A673 (cell line): ENCODE results near the gene HK1. TPM values are rescaled to one million over a fixed set of nuclear protein-coding genes. Genes with fewer than 3 reads are reported as not detected.

Experiments used
- BruUV-seq: library from RNA; stranded (reverse); fragments of 400-500 nt; replicated peaks from 2 replicates; lab custom pipeline; 2021; lab: Mats Ljungman, UMichigan
- CTCF ChIA-PET: fragments of 300-600 bp; sonication (Branson Sonifier 250); formaldehyde crosslinking; loops from one replicate; lab custom pipeline; 2022; ENCODE audit warnings: antibody characterized with exemption; lab: Charles Lee
- POLR2A ChIA-PET: fragments of 300-600 bp; sonication (Branson Sonifier 250); formaldehyde crosslinking; loops from one replicate; lab custom pipeline; 2022; ENCODE audit warnings: antibody characterized with exemption; ENCODE audit not compliant: low non-redundant PET; lab: Charles Lee
- DNase-seq: peaks from one replicate; pipeline ENCODE4 v3.0.0-alpha.2; 2015; ENCODE audit warnings: low spot score
- H3K27ac ChIP-seq: fragments of 200-600 bp; sonication (generic); 2 replicates; pipeline ENCODE4 v1.5.1; 2016; ENCODE audit warnings: mixed run types, low read depth, mild to moderate bottlenecking, mixed read lengths, antibody characterized with exemption, low read length; ENCODE audit not compliant: poor library complexity, severe bottlenecking
- H3K27me3 ChIP-seq: fragments of 200-600 bp; sonication (generic); replicated peaks from 2 replicates; pipeline ENCODE4 v1.6.1; 2017; ENCODE audit warnings: mixed run types, low read depth, mild to moderate bottlenecking, mixed read lengths, antibody characterized with exemption, low read length; ENCODE audit not compliant: insufficient read depth, poor library complexity
- H3K36me3 ChIP-seq: fragments of 200-600 bp; sonication (generic); 2 replicates; pipeline ENCODE4 v1.6.1; 2016; ENCODE audit warnings: mixed run types, mild to moderate bottlenecking, mixed read lengths, antibody characterized with exemption, low read length; ENCODE audit not compliant: insufficient read depth, poor library complexity, severe bottlenecking
- H3K4me1 ChIP-seq: fragments of 200-600 bp; sonication (generic); 2 replicates; pipeline ENCODE4 v1.6.1; 2017; ENCODE audit warnings: mixed run types, mild to moderate bottlenecking, mixed read lengths, antibody characterized with exemption, low read length; ENCODE audit not compliant: insufficient read depth, poor library complexity, severe bottlenecking
- H3K4me3 ChIP-seq: fragments of 200-600 bp; sonication (generic); 2 replicates; pipeline ENCODE4 v1.5.1; 2016; ENCODE audit warnings: low read depth, mixed run types, mild to moderate bottlenecking, mixed read lengths, low read length; ENCODE audit not compliant: poor library complexity, severe bottlenecking
- H3K9me3 ChIP-seq: fragments of 200-600 bp; sonication (generic); 2 replicates; pipeline ENCODE4 v1.6.1; 2016; ENCODE audit warnings: mixed run types, low read depth, mild to moderate bottlenecking, mixed read lengths, antibody characterized with exemption, low read length; ENCODE audit not compliant: poor library complexity, severe bottlenecking
- CTCF ChIP-seq: fragments of 300-800, 200-600 bp; sonication (generic); conservative IDR thresholded peaks from 2 replicates; pipeline ENCODE4 v1.5.1; 2017; ENCODE audit warnings: low read depth, mild to moderate bottlenecking, antibody characterized with exemption, low read length, moderate library complexity, mixed read lengths
- EZH2 ChIP-seq: fragments of 200-600 bp; sonication (generic); IDR thresholded peaks from 2 replicates; pipeline ENCODE4 v1.6.1; 2017; ENCODE audit warnings: borderline replicate concordance, low read depth, mild to moderate bottlenecking, mixed read lengths, antibody characterized with exemption, low read length; ENCODE audit not compliant: poor library complexity, severe bottlenecking
- intact Hi-C: fragments of 100-400 bp; cut with micrococcal nuclease; formaldehyde crosslinking; loops from one replicate; pipeline ENCODE4 v1.10.0; 2022; ENCODE audit not compliant: unreplicated experiment
- total RNA-seq: library from RNA; stranded (reverse); gene quantifications from 2 replicates; pipeline ENCODE4 v1.2.3, GENCODE V29; 2021

The HK1 gene
- total RNA-seq, 1 experiment from 2014 or later, result 107 TPM

GRCh38 chr10:69377933-69378332 lies 99.6 kb downstream of the HK1 start:
- Histone ChIP-seq H3K27me3 (no peaks in the 10 kb centered on the region), H3K4me3 (no peak overlapping the region), H3K27ac (no peak overlapping the region), H3K4me1 (peaks cover 5% of the 10 kb centered on the region), H3K9me3 (no peaks in the 10 kb centered on the region), H3K36me3 (peaks cover 33% of the 10 kb centered on the region)
- BruUV-seq, result no TSS peak
- ChIA-PET POLR2A (no interaction called here), CTCF (no interaction called here)
- intact Hi-C loops, result no loop called here
- TF ChIP-seq CTCF (no peak), EZH2 (no peak)
- no peak for DNase-seq

GRCh38 chr10:69379800-69380199 lies 101.5 kb downstream of the HK1 start:
- DNase-seq, result no peak
- Histone ChIP-seq H3K9me3 (no peaks in the 10 kb centered on the region), H3K4me1 (peaks cover 5% of the 10 kb centered on the region), H3K36me3 (peaks cover 41% of the 10 kb centered on the region), H3K27me3 (no peaks in the 10 kb centered on the region), H3K27ac (no peak overlapping the region), H3K4me3 (no peak overlapping the region)
- CTCF ChIA-PET, result no interaction called here
- POLR2A ChIA-PET, result no interaction called here
- TF ChIP-seq CTCF, result no peak
- no peak for TF ChIP-seq EZH2
- intact Hi-C loops, result no loop called here
- BruUV-seq, result no TSS peak

GRCh38 chr10:69382382-69383117 lies 104.3 kb downstream of the HK1 start:
- no TSS peak for BruUV-seq
- Histone ChIP-seq H3K27me3 (no peaks in the 10 kb centered on the region), H3K36me3 (peaks cover 47% of the 10 kb centered on the region), H3K4me1 (no peaks in the 10 kb centered on the region), H3K9me3 (no peaks in the 10 kb centered on the region), H3K4me3 (no peak overlapping the region), H3K27ac (no peak overlapping the region)
- no peak for TF ChIP-seq EZH2
- TF ChIP-seq CTCF, result no peak
- DNase-seq, result no peak
- CTCF ChIA-PET, result no interaction called here
- intact Hi-C loops, result no loop called here
- POLR2A ChIA-PET, result no interaction called here
